Neuron (in vitro differentiated cells): ENCODE measurements around the gene LRRC4.

Experiments used
- H2AFZ ChIP-seq: one replicate; pipeline ENCODE4 v1.6.1; 2013; ENCODE audit warnings: low read depth, mild to moderate bottlenecking, inconsistent platforms, low read length, moderate library complexity
- H3K27me3 ChIP-seq: one replicate; pipeline ENCODE4 v1.6.1; 2013; ENCODE audit warnings: low read length; ENCODE audit not compliant: insufficient read depth
- H3K36me3 ChIP-seq: one replicate; pipeline ENCODE4 v1.6.1; 2013; ENCODE audit warnings: low read length; ENCODE audit not compliant: insufficient read depth
- H3K4me1 ChIP-seq: one replicate; pipeline ENCODE4 v1.6.1; 2013; ENCODE audit warnings: low read length; ENCODE audit not compliant: insufficient read depth
- H3K4me3 ChIP-seq: 2 replicates; pipeline ENCODE4 v1.5.1; 2013; ENCODE audit warnings: mild to moderate bottlenecking, low read length, moderate library complexity
- H3K9me3 ChIP-seq: one replicate; pipeline ENCODE4 v1.6.1; 2013; ENCODE audit warnings: low read length

The LRRC4 gene

DNA sequence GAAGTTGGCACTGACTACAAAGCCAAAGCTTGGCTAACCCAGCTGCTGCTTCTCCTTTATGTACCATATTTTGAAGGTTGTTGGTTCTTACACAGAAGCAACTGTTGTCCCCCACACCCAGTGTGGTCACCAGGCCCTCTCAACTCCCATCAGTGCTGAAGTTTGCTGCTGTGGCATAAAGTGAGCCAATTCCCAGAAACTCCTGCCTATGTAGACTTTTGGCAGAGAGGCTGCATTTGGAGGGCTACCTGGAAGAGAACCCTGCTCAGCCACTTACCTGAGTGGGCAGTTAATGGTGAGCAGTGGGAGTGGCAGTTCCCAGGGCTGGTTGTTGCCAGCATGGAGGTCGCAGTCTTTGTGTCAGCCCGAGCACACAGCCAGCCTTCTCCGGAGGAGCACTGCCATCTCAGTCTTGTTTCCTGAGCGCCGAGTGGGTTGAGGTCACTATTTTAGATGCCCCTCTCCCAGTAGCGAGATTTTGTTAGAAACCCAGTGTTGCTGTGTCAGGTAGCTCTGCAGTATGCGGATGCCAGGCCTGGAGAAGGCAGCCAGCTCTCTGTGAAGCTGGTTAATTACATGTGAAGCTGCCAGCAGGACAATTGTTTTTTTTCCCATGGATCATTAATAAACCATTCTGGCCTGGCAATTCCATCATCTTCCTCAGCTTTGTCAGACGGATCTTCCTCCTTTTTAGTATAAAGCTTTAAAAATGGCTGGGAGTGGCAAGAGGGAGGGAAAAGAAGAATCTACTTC, 24.5 kb downstream of the LRRC4 start:
- Histone ChIP-seq H3K36me3 (peaks cover 20% of the 10 kb centered on the region), H3K4me3 (no peak overlapping the region), H3K9me3 (no peaks in the 10 kb centered on the region), H2AFZ (no peak overlapping the region), H3K4me1 (peaks cover 27% of the 10 kb centered on the region), H3K27me3 (no peaks in the 10 kb centered on the region)

DNA sequence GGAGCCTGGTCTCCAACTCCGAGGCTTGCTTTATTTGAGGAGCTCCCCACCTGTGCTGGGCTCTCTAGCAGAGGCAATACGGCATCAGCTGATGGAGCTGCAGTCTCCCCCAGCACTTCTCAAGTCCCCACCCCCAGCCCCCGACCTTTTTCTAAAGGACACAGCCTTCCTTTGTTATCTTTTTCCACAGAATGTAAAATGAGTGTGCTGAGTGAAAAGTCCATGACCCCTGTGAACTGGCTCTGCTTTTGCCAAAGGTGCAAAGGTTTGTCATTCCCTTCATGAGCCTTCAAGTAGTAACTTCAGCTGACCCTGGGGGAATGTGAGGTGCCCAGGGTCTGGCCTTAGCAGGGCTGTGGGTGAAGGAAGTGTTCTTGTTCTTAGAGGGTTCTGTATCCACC, 25.5 kb downstream of the LRRC4 start:
- Histone ChIP-seq H2AFZ (no peak overlapping the region), H3K9me3 (no peaks in the 10 kb centered on the region), H3K4me1 (peaks cover 17% of the 10 kb centered on the region), H3K27me3 (no peaks in the 10 kb centered on the region), H3K4me3 (no peak overlapping the region), H3K36me3 (peaks cover 22% of the 10 kb centered on the region)

DNA sequence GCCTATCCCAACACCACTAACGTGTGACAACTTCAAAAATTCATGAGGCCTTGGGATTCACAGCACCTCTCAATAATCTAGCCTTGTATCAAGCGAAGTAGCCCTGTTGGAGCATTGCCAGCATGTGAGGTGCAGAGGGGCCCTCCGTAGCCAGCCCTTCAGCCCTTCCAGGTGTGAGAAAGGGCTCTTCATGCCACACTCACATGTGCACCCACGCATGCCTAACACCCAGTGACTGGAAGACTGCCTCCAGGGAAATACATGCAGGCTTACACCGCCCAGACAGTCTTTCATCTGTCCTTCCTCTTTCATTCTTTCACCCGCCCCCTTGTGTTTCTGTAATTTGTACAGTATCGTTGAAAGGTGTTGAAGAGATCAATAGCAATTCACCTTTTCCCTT, 26.1 kb downstream of the LRRC4 start:
- Histone ChIP-seq H3K4me1 (peaks cover 13% of the 10 kb centered on the region), H3K4me3 (no peak overlapping the region), H3K27me3 (no peaks in the 10 kb centered on the region), H3K9me3 (no peaks in the 10 kb centered on the region), H2AFZ (no peak overlapping the region), H3K36me3 (peaks cover 22% of the 10 kb centered on the region)

DNA sequence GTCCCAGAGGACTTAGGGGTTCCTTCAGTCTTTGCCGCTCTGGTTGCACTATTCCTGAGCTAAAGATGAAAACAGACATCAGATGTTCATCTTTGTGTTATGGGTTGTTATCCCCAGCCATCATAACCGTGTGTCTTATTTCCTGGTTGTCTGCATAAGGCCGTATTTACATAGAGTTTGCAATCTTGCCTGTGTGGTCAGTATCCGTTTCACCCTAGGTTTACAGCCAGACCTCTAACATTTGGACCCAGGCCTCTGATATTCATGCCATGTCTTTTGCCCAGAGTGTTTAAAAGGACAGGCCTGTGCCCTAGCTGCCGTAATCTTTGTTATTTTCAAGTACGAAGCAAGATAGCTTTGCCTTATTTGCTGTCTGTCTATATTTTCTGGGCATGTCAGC, 26.6 kb downstream of the LRRC4 start:
- Histone ChIP-seq H3K4me1 (peaks cover 13% of the 10 kb centered on the region), H2AFZ (no peak overlapping the region), H3K36me3 (peaks cover 22% of the 10 kb centered on the region), H3K27me3 (no peaks in the 10 kb centered on the region), H3K9me3 (no peaks in the 10 kb centered on the region), H3K4me3 (no peak overlapping the region)

DNA sequence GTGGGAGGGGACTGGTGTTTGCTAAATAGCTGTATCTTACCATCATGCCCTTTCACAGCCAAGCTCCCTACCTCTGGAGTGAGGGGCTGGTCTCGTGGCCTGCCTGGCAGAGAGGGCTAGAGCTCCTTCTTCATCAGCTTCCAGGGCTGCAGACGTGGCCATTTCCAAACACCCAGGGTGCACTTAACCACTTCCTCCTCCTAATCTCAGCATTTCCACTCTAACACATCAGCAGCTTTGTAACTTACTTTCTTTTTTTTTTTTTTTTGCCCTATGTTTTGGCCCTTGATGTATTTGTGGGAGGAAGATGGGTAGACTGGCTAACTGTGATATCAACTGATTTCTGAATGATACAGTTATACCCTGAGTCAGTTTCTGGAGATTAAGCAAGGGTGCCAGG, 27.4 kb downstream of the LRRC4 start:
- peaks cover 22% of the 10 kb centered on the region for H3K36me3 ChIP-seq
- no peaks in the 10 kb centered on the region for H3K9me3 ChIP-seq
- no peak overlapping the region for H2AFZ ChIP-seq
- H3K4me1 ChIP-seq, result peaks cover 13% of the 10 kb centered on the region
- no peak overlapping the region for H3K4me3 ChIP-seq
- H3K27me3 ChIP-seq, result no peaks in the 10 kb centered on the region

DNA sequence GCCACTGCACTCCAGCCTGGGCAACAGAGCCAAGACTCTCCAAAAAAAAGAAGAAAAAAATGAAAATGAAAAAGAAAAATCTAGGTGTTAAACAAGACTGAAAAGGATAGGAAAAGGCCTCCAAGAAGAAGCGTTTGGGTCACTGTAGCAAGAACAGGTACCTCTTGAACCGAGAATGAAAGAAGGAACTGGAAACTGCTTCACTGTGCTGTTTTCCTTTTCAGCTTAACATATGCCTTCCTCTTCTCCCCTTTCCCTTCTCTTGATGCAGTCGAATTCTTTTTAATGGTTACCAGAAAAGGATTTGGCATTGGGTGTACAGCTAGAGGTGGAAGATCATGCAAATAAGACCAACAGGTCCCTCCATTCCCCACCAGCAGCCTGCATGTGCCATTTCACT, 28.1 kb downstream of the LRRC4 start:
- Histone ChIP-seq H3K27me3 (no peaks in the 10 kb centered on the region), H2AFZ (no peak overlapping the region), H3K9me3 (no peaks in the 10 kb centered on the region), H3K36me3 (peaks cover 21% of the 10 kb centered on the region), H3K4me3 (no peak overlapping the region), H3K4me1 (peaks cover 13% of the 10 kb centered on the region)

DNA sequence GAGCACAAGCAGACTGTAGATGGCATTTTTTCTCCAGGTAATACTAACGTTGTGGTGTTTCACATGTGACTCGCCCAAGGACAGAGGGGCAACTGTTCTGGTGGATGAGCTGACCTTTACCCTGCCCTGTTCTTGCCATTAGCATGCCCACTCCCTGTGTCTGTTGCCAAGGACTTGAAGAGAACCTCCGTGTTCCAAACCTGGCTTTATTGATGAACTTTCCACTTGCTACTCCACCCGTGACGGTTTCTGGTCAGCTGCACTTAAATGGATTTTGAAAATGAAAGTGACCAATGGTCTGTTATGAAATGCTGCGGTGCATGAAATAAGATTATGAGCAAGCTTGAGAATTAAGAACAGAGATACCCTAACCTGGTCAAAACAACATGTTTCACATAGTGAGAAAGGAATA, 30.4 kb downstream of the LRRC4 start:
- H3K4me1 ChIP-seq, result peaks cover 23% of the 10 kb centered on the region
- H3K9me3 ChIP-seq, result no peaks in the 10 kb centered on the region
- H3K36me3 ChIP-seq, result peaks cover 9% of the 10 kb centered on the region
- H3K27me3 ChIP-seq, result no peaks in the 10 kb centered on the region
- no peak overlapping the region for H3K4me3 ChIP-seq
- H2AFZ ChIP-seq, result no peak overlapping the region

DNA sequence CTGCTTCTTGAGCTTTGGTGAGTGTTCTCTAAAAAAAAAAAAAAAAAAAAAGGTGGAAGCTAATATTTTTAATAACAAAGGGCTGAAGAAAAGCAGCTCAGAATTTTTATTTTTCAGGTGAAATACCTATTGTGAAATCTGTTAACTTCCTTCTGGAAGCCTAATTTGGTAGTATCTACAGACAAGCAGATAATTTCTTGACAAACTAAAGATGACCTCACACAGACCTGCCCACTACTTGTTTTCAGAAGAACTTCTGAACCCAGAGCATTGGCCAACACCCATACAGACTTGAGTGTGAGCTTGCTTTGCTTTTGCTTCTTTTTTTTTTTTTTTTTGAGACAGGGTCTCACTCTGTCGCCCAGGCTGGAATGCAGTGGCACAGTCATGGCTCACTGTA, 31.2 kb downstream of the LRRC4 start:
- Histone ChIP-seq H3K9me3 (no peaks in the 10 kb centered on the region), H3K4me1 (peaks cover 23% of the 10 kb centered on the region), H3K27me3 (no peaks in the 10 kb centered on the region), H2AFZ (no peak overlapping the region), H3K36me3 (peaks cover 9% of the 10 kb centered on the region), H3K4me3 (no peak overlapping the region)

DNA sequence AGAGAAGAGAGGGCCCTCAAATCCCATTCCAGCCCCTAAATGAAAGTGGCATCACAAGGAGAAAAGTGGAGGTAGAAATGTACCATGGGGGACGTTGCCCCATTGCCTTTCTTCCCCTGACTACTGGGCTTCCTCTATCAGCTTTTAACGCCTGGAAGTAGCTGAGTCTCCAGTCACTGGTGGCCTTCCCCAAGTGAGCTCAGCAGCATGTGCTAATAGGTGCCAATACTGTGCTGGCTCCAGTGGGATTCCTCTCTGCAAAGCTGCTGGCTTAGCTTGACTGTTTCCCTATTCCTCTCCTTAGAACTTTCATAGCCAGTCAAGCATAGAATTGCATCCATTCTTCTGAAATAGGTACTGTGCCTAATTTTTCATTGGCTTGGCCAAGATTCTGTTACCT, 32.6 kb downstream of the LRRC4 start:
- no peaks in the 10 kb centered on the region for H3K9me3 ChIP-seq
- H3K36me3 ChIP-seq, result peaks cover 10% of the 10 kb centered on the region
- no peaks in the 10 kb centered on the region for H3K27me3 ChIP-seq
- H3K4me1 ChIP-seq, result peaks cover 25% of the 10 kb centered on the region
- H3K4me3 ChIP-seq, result no peak overlapping the region
- no peak overlapping the region for H2AFZ ChIP-seq

DNA sequence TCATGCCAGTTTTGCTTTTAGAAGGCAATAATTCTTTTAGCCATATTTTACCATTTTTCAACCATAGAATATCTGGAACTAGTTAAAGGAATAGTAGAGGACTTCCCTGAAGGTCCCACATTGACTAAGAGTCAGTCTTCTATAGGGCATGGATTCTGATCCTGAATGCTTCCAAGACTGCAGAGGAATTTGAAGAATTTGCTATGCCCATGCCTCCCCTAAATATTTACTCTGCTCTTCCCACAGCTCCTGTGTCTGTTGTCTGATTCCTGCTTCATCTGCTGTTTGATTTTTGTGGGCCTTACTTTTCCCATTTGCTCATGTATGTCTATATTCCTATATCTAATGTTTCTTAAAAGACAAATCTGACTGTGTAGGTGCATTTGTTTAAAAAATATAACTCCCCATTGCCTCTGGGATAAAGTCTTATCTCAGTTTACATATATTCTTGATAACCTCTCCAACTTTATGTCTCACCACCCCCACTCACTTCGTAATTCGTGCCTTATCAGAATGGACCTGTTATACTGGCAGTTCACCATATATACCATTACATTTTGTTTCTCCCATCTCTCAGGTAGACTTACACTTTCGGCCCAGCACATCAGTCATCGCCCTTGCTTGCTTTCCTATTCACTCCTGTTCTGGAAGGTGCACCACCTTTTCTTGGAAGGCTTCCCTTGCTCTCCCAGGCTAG, 33.9 kb downstream of the LRRC4 start:
- Histone ChIP-seq H3K27me3 (no peaks in the 10 kb centered on the region), H3K4me3 (no peak overlapping the region), H2AFZ (no peak overlapping the region), H3K36me3 (peaks cover 11% of the 10 kb centered on the region), H3K4me1 (peaks cover 25% of the 10 kb centered on the region), H3K9me3 (no peaks in the 10 kb centered on the region)

DNA sequence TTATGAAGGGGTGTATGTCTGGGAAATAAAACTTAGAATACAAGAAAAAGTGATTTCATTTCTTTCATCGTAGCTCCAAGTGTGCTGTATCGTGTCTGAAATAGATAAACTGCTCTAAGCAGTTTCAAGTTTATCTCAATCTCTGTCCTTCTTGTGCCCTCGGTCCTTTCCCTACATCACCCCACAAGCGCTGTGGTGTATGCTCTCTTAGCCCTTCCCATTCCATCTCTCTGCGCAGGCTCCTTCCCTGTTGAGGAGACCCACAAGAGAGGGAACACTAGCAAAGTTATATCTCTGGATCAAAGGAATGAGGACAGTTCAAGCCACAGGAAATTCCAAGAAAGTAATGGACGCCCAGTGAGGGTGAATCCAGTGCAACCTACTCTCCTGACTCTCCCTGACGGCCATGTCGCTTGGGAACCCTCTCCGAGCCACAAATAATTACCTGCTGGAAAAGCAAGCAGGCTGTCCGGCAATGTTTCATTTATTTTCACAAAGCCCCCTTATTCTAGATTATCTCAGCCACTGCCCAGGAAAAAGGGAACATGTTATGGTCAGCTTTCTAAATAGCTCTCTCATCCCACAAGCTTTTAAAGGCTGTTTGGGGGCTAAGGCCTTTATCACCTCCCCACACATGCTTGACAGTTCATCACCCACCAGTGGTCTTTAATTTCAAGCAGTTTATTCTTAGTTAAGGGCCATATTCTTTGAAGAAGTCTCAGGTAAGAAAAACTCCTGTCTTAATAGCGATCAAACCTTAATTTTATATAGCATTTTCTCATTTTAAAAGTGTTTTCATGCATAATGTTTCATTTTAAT, 34.8 kb downstream of the LRRC4 start:
- H3K27me3 ChIP-seq, result no peaks in the 10 kb centered on the region
- H2AFZ ChIP-seq, result no peak overlapping the region
- H3K36me3 ChIP-seq, result peaks cover 14% of the 10 kb centered on the region
- H3K9me3 ChIP-seq, result no peaks in the 10 kb centered on the region
- peaks cover 25% of the 10 kb centered on the region for H3K4me1 ChIP-seq
- no peak overlapping the region for H3K4me3 ChIP-seq

DNA sequence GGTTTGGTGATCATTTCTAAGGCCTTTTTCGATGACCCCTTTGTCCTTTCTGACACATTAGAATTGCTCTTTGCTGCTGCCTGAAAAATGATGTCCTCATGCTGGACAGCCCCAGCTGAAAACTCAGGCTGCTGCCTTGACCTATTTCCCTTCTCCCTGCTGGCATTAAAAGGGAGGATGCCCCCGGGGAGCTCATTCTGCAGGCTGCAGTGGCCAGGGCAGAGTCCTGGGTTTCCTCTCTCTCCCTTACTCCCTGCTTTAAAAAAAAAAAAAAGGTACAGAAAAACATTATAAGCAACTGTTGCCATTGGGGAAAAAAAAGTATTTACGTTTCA, 35.4 kb downstream of the LRRC4 start:
- peaks cover 17% of the 10 kb centered on the region for H3K36me3 ChIP-seq
- H3K9me3 ChIP-seq, result no peaks in the 10 kb centered on the region
- H3K27me3 ChIP-seq, result no peaks in the 10 kb centered on the region
- peaks cover 25% of the 10 kb centered on the region for H3K4me1 ChIP-seq
- no peak overlapping the region for H2AFZ ChIP-seq
- H3K4me3 ChIP-seq, result no peak overlapping the region

DNA sequence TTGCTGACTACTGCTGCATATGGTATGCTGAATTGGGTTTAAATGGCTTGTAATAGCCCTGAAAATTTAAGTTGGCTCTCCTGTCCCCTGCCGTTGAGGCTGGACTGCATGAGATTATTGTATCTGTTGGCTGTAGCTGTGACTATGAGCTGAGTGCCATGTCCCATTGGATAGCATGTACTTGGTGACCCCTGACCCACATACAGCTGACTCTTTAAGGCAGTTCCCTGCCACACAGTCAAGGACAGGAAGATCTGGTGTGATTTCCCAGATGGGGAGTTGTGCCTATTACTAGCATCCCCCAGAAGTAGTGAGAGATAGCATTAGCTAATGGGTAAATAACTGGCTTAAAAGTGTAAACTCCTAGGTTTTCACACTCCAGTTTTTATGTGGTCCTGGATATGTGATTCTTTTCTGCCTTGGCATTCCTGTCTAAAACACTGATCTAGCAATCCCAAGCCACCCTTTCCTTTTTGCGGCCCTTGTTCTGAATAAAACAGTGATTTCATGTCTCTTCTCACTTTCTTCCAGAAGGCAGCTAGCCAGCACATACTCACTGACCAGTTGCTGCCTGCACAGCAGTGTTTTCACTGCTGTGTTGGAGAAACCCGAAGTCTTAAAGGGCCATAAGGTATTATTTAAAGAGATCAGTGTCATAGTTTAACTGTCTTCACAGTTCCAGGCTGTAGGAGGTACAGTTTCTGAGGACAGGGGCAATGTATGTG, 35.9 kb downstream of the LRRC4 start:
- Histone ChIP-seq H3K36me3 (peaks cover 19% of the 10 kb centered on the region), H3K27me3 (no peaks in the 10 kb centered on the region), H3K9me3 (no peaks in the 10 kb centered on the region), H3K4me3 (no peak overlapping the region), H2AFZ (no peak overlapping the region), H3K4me1 (peaks cover 25% of the 10 kb centered on the region)
